Measurements from ENCODE around the gene CHRNA7. TPM values are rescaled to one million over a fixed set of nuclear protein-coding genes. Genes with fewer than 3 reads are reported as not detected.

Gene CHRNA7
- total and polyA plus RNA-seq, 12 donors: 0.44 to 2.7 (median 1.1) TPM; not detected in 1

- H3K9me3 ChIP-seq: peaks cover 0 to 7% (median 0%) of the 10 kb centered on the region in 11 donors
- TF ChIP-seq CTCF (IDR thresholded peaks at IDR 0.05): no peak
- H3K27me3 ChIP-seq: no peaks in the 10 kb centered on the region
- H3K4me3 ChIP-seq: no peak overlapping the region
- no peaks in the 10 kb centered on the region for H3K4me1 ChIP-seq
- intact Hi-C loops (cut with DNase I): no loop called here
- no peaks in the 10 kb centered on the region for H3K36me3 ChIP-seq
- WGBS, 2 donors: 86 to 89% methylated on average over 7 of the region's 7 CpGs
- ATAC-seq (no peak), DNase-seq (no peak)
- no peak overlapping the region for H3K27ac ChIP-seq
Observed at GRCh38 chr15:32060706-32061105, 30.4 kb downstream of the CHRNA7 start.

- H3K36me3 ChIP-seq: no peaks in the 10 kb centered on the region
- H3K27me3 ChIP-seq: no peaks in the 10 kb centered on the region
- intact Hi-C loops (cut with DNase I): loop anchor here in 1 of 10 donors (2.0 kb wide), 1 partner anchor 66 kb away; no protein-coding TSS in a partner anchor
- WGBS, 2 donors: 88 to 94% methylated on average over 1 of the region's 1 CpG
- ATAC-seq (no peak), DNase-seq (no peak)
- no peak overlapping the region for H3K27ac ChIP-seq
- no peak for TF ChIP-seq CTCF (IDR thresholded peaks at IDR 0.05)
- peaks cover 0 to 50% (median 19%) of the 10 kb centered on the region in 11 donors for H3K9me3 ChIP-seq
- H3K4me3 ChIP-seq: no peak overlapping the region
- H3K4me1 ChIP-seq: no peaks in the 10 kb centered on the region
Observed at GRCh38 chr15:32067115-32067514, 36.8 kb downstream of the CHRNA7 start.

GRCh38 chr15:32089851-32090359 lies 59.6 kb downstream of the CHRNA7 start:
- H3K4me1 ChIP-seq: no peaks in the 10 kb centered on the region
- no peak overlapping the region for H3K27ac ChIP-seq
- no peak for TF ChIP-seq CTCF (IDR thresholded peaks at IDR 0.05)
- no peaks in the 10 kb centered on the region for H3K36me3 ChIP-seq
- ATAC-seq (no peak), DNase-seq (no peak)
- peaks cover 0 to 16% (median 2%) of the 10 kb centered on the region in 11 donors for H3K9me3 ChIP-seq
- H3K4me3 ChIP-seq: no peak overlapping the region
- intact Hi-C loops (cut with DNase I): no loop called here
- peaks cover 0 to 7% (median 0%) of the 10 kb centered on the region in 7 donors for H3K27me3 ChIP-seq

- Histone ChIP-seq H3K4me3 (no peak overlapping the region), H3K27ac (no peak overlapping the region), H3K4me1 (no peaks in the 10 kb centered on the region), H3K27me3 (peaks cover 0 to 7% (median 0%) of the 10 kb centered on the region in 7 donors), H3K36me3 (no peaks in the 10 kb centered on the region), H3K9me3 (peaks cover 0 to 16% (median 2%) of the 10 kb centered on the region in 11 donors)
- ATAC-seq (no peak), DNase-seq (no peak)
- no peak for TF ChIP-seq CTCF (IDR thresholded peaks at IDR 0.05)
- 52% methylated on average over 4 of the region's 4 CpGs for WGBS, 2 donors
- intact Hi-C loops (cut with DNase I): no loop called here
Observed at GRCh38 chr15:32091505-32092380, 61.4 kb downstream of the CHRNA7 start.
